NCI-H146 treated with DMSO at 0.1 percent for 48 hours (cell line): Measurements from ENCODE around the gene CANX.

ENCODE experiments used
- DNase-seq: peaks from one replicate; lab custom pipeline; 2025; ENCODE audit not compliant: unreplicated experiment; lab: John Stamatoyannopoulos, UW

CANX gene

GRCh38 chr5:179749857-179750508 lies 51.2 kb downstream of the CANX start:
- no peak for DNase-seq

- DNase-seq = no peak
Observed at GRCh38 chr5:179753971-179754370, 55.2 kb downstream of the CANX start.

- no peak for DNase-seq
Observed at GRCh38 chr5:179755022-179755421, 56.3 kb downstream of the CANX start.

GRCh38 chr5:179758955-179759354 lies 60.2 kb downstream of the CANX start:
- DNase-seq = no peak

GRCh38 chr5:179759581-179760551 lies 61.1 kb downstream of the CANX start:
- DNase-seq = peak; percentile 8

- no peak for DNase-seq
Observed at GRCh38 chr5:179762079-179762780, 63.5 kb downstream of the CANX start.

- no peak for DNase-seq
Observed at GRCh38 chr5:179762781-179763176, 64.0 kb downstream of the CANX start.

GRCh38 chr5:179763215-179763945 lies 64.6 kb downstream of the CANX start:
- DNase-seq = peak; percentile 29

- no peak for DNase-seq
Observed at GRCh38 chr5:179764056-179764455, 65.3 kb downstream of the CANX start.

- no peak for DNase-seq
Observed at GRCh38 chr5:179765400-179765799, 66.6 kb downstream of the CANX start.

GRCh38 chr5:179766021-179766725 lies 67.4 kb downstream of the CANX start:
- DNase-seq = no peak

GRCh38 chr5:179766726-179767455 lies 68.1 kb downstream of the CANX start:
- no peak for DNase-seq

GRCh38 chr5:179767496-179768100 lies 68.8 kb downstream of the CANX start:
- no peak for DNase-seq

- no peak for DNase-seq
Observed at GRCh38 chr5:179768326-179769085, 69.7 kb downstream of the CANX start.

- no peak for DNase-seq
Observed at GRCh38 chr5:179769271-179769670, 70.5 kb downstream of the CANX start.

- DNase-seq = no peak
Observed at GRCh38 chr5:179769796-179770195, 71.0 kb downstream of the CANX start.

- DNase-seq = no peak
Observed at GRCh38 chr5:179771311-179771895, 72.6 kb downstream of the CANX start.

- no peak for DNase-seq
Observed at GRCh38 chr5:179772351-179772750, 73.6 kb downstream of the CANX start.
